ENCODE data around the gene UNC13B. TPM values are rescaled to one million over a fixed set of nuclear protein-coding genes. Genes with fewer than 3 reads are reported as not detected.

Gene UNC13B
- total and polyA plus RNA-seq, 7 donors: 14.6 to 25.6 (median 20.5) TPM

- no peaks in the 10 kb centered on the region for H3K9me3 ChIP-seq
- intact Hi-C loops (cut with DNase I): no loop called here
- WGBS, 2 donors: 95 to 97% methylated on average over 3 of the region's 3 CpGs
- peaks cover 0 to 9% (median 0%) of the 10 kb centered on the region in 4 donors for H3K4me1 ChIP-seq
- H3K36me3 ChIP-seq: no peaks in the 10 kb centered on the region
- DNase-seq: no peak
- TF ChIP-seq POLR2AphosphoS5 (IDR thresholded peaks at IDR 0.05) (no peak), POLR2A (IDR thresholded peaks at IDR 0.05) (no peak), CTCF (IDR thresholded peaks at IDR 0.05) (no peak), EP300 (IDR thresholded peaks at IDR 0.05) (no peak)
- H3K27ac ChIP-seq: no peak overlapping the region
- H3K4me3 ChIP-seq: no peak overlapping the region
- H3K27me3 ChIP-seq: no peaks in the 10 kb centered on the region
These were observed 64.8 kb downstream of the UNC13B start for GRCh38 chr9:35226651-35227050.

GRCh38 chr9:35227284-35227683 is 65.5 kb downstream of the UNC13B start:
- Histone ChIP-seq H3K4me3 (no peak overlapping the region), H3K27me3 (no peaks in the 10 kb centered on the region), H3K9me3 (no peaks in the 10 kb centered on the region), H3K36me3 (no peaks in the 10 kb centered on the region), H3K4me1 (peaks cover 0 to 9% (median 0%) of the 10 kb centered on the region in 4 donors), H3K27ac (no peak overlapping the region)
- intact Hi-C loops (cut with DNase I): no loop called here
- WGBS, 2 donors: 48 to 69% methylated on average over 3 of the region's 3 CpGs
- no peak for DNase-seq
- TF ChIP-seq POLR2A (IDR thresholded peaks at IDR 0.05) (no peak), EP300 (IDR thresholded peaks at IDR 0.05) (no peak)

GRCh38 chr9:35229066-35229778 is 67.4 kb downstream of the UNC13B start:
- TF ChIP-seq EP300 (IDR thresholded peaks at IDR 0.05) (no peak), CTCF (IDR thresholded peaks at IDR 0.05) (no peak), POLR2A (IDR thresholded peaks at IDR 0.05) (no peak), POLR2AphosphoS5 (IDR thresholded peaks at IDR 0.05) (no peak)
- DNase-seq: no peak
- H3K9me3 ChIP-seq: no peaks in the 10 kb centered on the region
- 29 to 58% methylated on average over 1 of the region's 1 CpG for WGBS, 2 donors
- H3K27ac ChIP-seq: no peak overlapping the region
- intact Hi-C loops (cut with DNase I): no loop called here
- H3K27me3 ChIP-seq: no peaks in the 10 kb centered on the region
- no peaks in the 10 kb centered on the region for H3K36me3 ChIP-seq
- H3K4me1 ChIP-seq: peaks cover 0 to 9% (median 0%) of the 10 kb centered on the region in 4 donors
- H3K4me3 ChIP-seq: no peak overlapping the region

GRCh38 chr9:35229779-35230143 is 68.0 kb downstream of the UNC13B start:
- Histone ChIP-seq H3K27me3 (no peaks in the 10 kb centered on the region), H3K27ac (no peak overlapping the region), H3K36me3 (no peaks in the 10 kb centered on the region), H3K9me3 (no peaks in the 10 kb centered on the region), H3K4me1 (peaks cover 0 to 9% (median 0%) of the 10 kb centered on the region in 4 donors), H3K4me3 (no peak overlapping the region)
- no peak for DNase-seq
- intact Hi-C loops (cut with DNase I): no loop called here
- 90 to 93% methylated on average over 1 of the region's 1 CpG for WGBS, 2 donors
- TF ChIP-seq CTCF (IDR thresholded peaks at IDR 0.05) (no peak), POLR2A (IDR thresholded peaks at IDR 0.05) (no peak), EP300 (IDR thresholded peaks at IDR 0.05) (no peak), POLR2AphosphoS5 (IDR thresholded peaks at IDR 0.05) (no peak)

GRCh38 chr9:35232867-35233544 is 71.2 kb downstream of the UNC13B start:
- Histone ChIP-seq H3K27me3 (no peaks in the 10 kb centered on the region), H3K4me3 (no peak overlapping the region), H3K9me3 (no peaks in the 10 kb centered on the region), H3K36me3 (no peaks in the 10 kb centered on the region), H3K27ac (no peak overlapping the region), H3K4me1 (peaks cover 0 to under 1% (median 0%) of the 10 kb centered on the region in 4 donors)
- WGBS, 2 donors: 25 to 26% methylated on average over 3 of the region's 3 CpGs
- intact Hi-C loops (cut with DNase I): no loop called here
- no peak for DNase-seq
- no peak for TF ChIP-seq CTCF (IDR thresholded peaks at IDR 0.05)
- TF ChIP-seq EP300 (IDR thresholded peaks at IDR 0.05): no peak
- no peak for TF ChIP-seq POLR2AphosphoS5 (IDR thresholded peaks at IDR 0.05)
- TF ChIP-seq POLR2A (IDR thresholded peaks at IDR 0.05): no peak

Data from sigmoid colon (tissue), 7 donors.